Measurements from ENCODE around the gene KCTD11. TPM values are rescaled to one million over a fixed set of nuclear protein-coding genes. Genes with fewer than 3 reads are reported as not detected.

KCTD11 gene
- total and polyA plus RNA-seq, 5 donors = 4.7 to 7.8 (median 6.5) TPM

Other genes with a start within 250 kb of the KCTD11 start
Only the 30 nearest of the 36 such genes appear.
- under 1 TPM; 0.35 to 0.86 (median 0.63) TPM for gene ASGR1, start 172.8 kb upstream of the KCTD11 start, total RNA-seq
- 0.57 TPM for gene ASGR1, start 172.8 kb upstream of the KCTD11 start, polyA plus RNA-seq
- 10 to 100 TPM; 28.7 to 36.2 (median 31.5) TPM for gene DLG4, start 132.3 kb upstream of the KCTD11 start, total RNA-seq
- gene DLG4, start 132.3 kb upstream of the KCTD11 start, polyA plus RNA-seq = 23.3 TPM
- gene ACADVL, start 132.2 kb upstream of the KCTD11 start, total RNA-seq = 1,000 to 10,000 TPM in 3 of 4 donors, 100 to 1,000 TPM in 1; 896 to 1,154 (median 1,049) TPM
- gene ACADVL, start 132.2 kb upstream of the KCTD11 start, polyA plus RNA-seq = 1,142 TPM
- gene DVL2, start 117.6 kb upstream of the KCTD11 start, total RNA-seq = 10 to 100 TPM; 20.0 to 26.1 (median 23.4) TPM
- 14.6 TPM for gene DVL2, start 117.6 kb upstream of the KCTD11 start, polyA plus RNA-seq
- gene PHF23, start 112.7 kb upstream of the KCTD11 start, total RNA-seq = 10 to 100 TPM; 22.2 to 30.4 (median 24.5) TPM
- gene PHF23, start 112.7 kb upstream of the KCTD11 start, polyA plus RNA-seq = 18.8 TPM
- 100 to 1,000 TPM; 492 to 540 (median 522) TPM for gene GABARAP, start 109.7 kb upstream of the KCTD11 start, total RNA-seq
- gene GABARAP, start 109.7 kb upstream of the KCTD11 start, polyA plus RNA-seq = 741 TPM
- 100 to 1,000 TPM; 118 to 124 (median 122) TPM for gene CTDNEP1, start 100.4 kb upstream of the KCTD11 start, total RNA-seq
- gene CTDNEP1, start 100.4 kb upstream of the KCTD11 start, polyA plus RNA-seq = 80.1 TPM
- 100 to 1,000 TPM in 1 of 4 donors, 10 to 100 TPM in 3; 37.9 to 100 (median 82.9) TPM for gene ELP5, start 99.9 kb upstream of the KCTD11 start, total RNA-seq
- gene ELP5, start 99.9 kb upstream of the KCTD11 start, polyA plus RNA-seq = 41.7 TPM
- gene CLDN7, start 89.7 kb upstream of the KCTD11 start, total RNA-seq = 1 to 10 TPM; 1.8 to 3.4 (median 2.8) TPM
- gene CLDN7, start 89.7 kb upstream of the KCTD11 start, polyA plus RNA-seq = 2.9 TPM
- gene SLC2A4, start 70.4 kb upstream of the KCTD11 start, total RNA-seq = 100 to 1,000 TPM in 3 of 4 donors, 10 to 100 TPM in 1; 57.6 to 146 (median 103) TPM
- 83.1 TPM for gene SLC2A4, start 70.4 kb upstream of the KCTD11 start, polyA plus RNA-seq
- gene YBX2, start 57.5 kb upstream of the KCTD11 start, total RNA-seq = 1 to 10 TPM; 1.4 to 3.1 (median 1.8) TPM
- 5.3 TPM for gene YBX2, start 57.5 kb upstream of the KCTD11 start, polyA plus RNA-seq
- 100 to 1,000 TPM; 259 to 311 (median 268) TPM for gene EIF5A, start 44.5 kb upstream of the KCTD11 start, total RNA-seq
- gene EIF5A, start 44.5 kb upstream of the KCTD11 start, polyA plus RNA-seq = 301 TPM
- 10 to 100 TPM; 65.0 to 76.1 (median 65.8) TPM for gene GPS2, start 36.8 kb upstream of the KCTD11 start, total RNA-seq
- gene GPS2, start 36.8 kb upstream of the KCTD11 start, polyA plus RNA-seq = 68.4 TPM
- gene NEURL4, start 22.8 kb upstream of the KCTD11 start, total RNA-seq = 10 to 100 TPM; 28.3 to 33.4 (median 30.6) TPM
- gene NEURL4, start 22.8 kb upstream of the KCTD11 start, polyA plus RNA-seq = 23.8 TPM
- gene ACAP1, start 15.6 kb upstream of the KCTD11 start, total RNA-seq = 10 to 100 TPM; 15.0 to 26.4 (median 20.8) TPM
- 8.8 TPM for gene ACAP1, start 15.6 kb upstream of the KCTD11 start, polyA plus RNA-seq
- not detected for gene TMEM95, start 3.0 kb downstream of the KCTD11 start, total RNA-seq
- not detected for gene TMEM95, start 3.0 kb downstream of the KCTD11 start, polyA plus RNA-seq
- gene TNK1, start 28.9 kb downstream of the KCTD11 start, total RNA-seq = 1 to 10 TPM; 2.1 to 3.6 (median 3.4) TPM
- gene TNK1, start 28.9 kb downstream of the KCTD11 start, polyA plus RNA-seq = 1.7 TPM
- 10 to 100 TPM; 19.8 to 25.0 (median 22.9) TPM for gene PLSCR3, start 42.4 kb downstream of the KCTD11 start, total RNA-seq
- gene PLSCR3, start 42.4 kb downstream of the KCTD11 start, polyA plus RNA-seq = 25.9 TPM
- gene TMEM256, start 51.9 kb downstream of the KCTD11 start, total RNA-seq = 100 to 1,000 TPM in 1 of 4 donors, 10 to 100 TPM in 3; 79.6 to 105 (median 97.3) TPM
- gene TMEM256, start 51.9 kb downstream of the KCTD11 start, polyA plus RNA-seq = 210 TPM
- 10 to 100 TPM; 10.7 to 15.7 (median 14.1) TPM for gene NLGN2, start 55.7 kb downstream of the KCTD11 start, total RNA-seq
- 6.9 TPM for gene NLGN2, start 55.7 kb downstream of the KCTD11 start, polyA plus RNA-seq
- gene SPEM1, start 68.2 kb downstream of the KCTD11 start, total RNA-seq = not detected
- gene SPEM1, start 68.2 kb downstream of the KCTD11 start, polyA plus RNA-seq = not detected
- not detected for gene SPEM2, start 73.5 kb downstream of the KCTD11 start, total RNA-seq
- gene SPEM2, start 73.5 kb downstream of the KCTD11 start, polyA plus RNA-seq = not detected
- gene SPEM3, start 76.7 kb downstream of the KCTD11 start, total RNA-seq = not detected
- not detected for gene SPEM3, start 76.7 kb downstream of the KCTD11 start, polyA plus RNA-seq
- 1 to 10 TPM; 2.2 to 2.5 (median 2.3) TPM for gene TMEM102, start 83.3 kb downstream of the KCTD11 start, total RNA-seq
- 2.1 TPM for gene TMEM102, start 83.3 kb downstream of the KCTD11 start, polyA plus RNA-seq
- gene FGF11, start 87.3 kb downstream of the KCTD11 start, total RNA-seq = 10 to 100 TPM; 13.9 to 34.8 (median 23.9) TPM
- 31.7 TPM for gene FGF11, start 87.3 kb downstream of the KCTD11 start, polyA plus RNA-seq
- 10 to 100 TPM; 11.4 to 15.6 (median 13.1) TPM for gene CHRNB1, start 92.9 kb downstream of the KCTD11 start, total RNA-seq
- 16.1 TPM for gene CHRNB1, start 92.9 kb downstream of the KCTD11 start, polyA plus RNA-seq
- 10 to 100 TPM; 73.6 to 86.2 (median 82.2) TPM for gene ZBTB4, start 127.5 kb downstream of the KCTD11 start, total RNA-seq
- gene ZBTB4, start 127.5 kb downstream of the KCTD11 start, polyA plus RNA-seq = 41.7 TPM
- gene SLC35G6, start 129.3 kb downstream of the KCTD11 start, total RNA-seq = not detected
- not detected for gene SLC35G6, start 129.3 kb downstream of the KCTD11 start, polyA plus RNA-seq
- gene POLR2A, start 132.2 kb downstream of the KCTD11 start, total RNA-seq = 10 to 100 TPM; 41.9 to 51.4 (median 47.4) TPM
- 22.3 TPM for gene POLR2A, start 132.2 kb downstream of the KCTD11 start, polyA plus RNA-seq
- 10 to 100 TPM; 42.9 to 52.0 (median 47.5) TPM for gene TNFSF12, start 196.9 kb downstream of the KCTD11 start, total RNA-seq
- gene TNFSF12, start 196.9 kb downstream of the KCTD11 start, polyA plus RNA-seq = 58.4 TPM

All from right cardiac atrium (tissue), 5 donors.